Activated T-cell treated with anti-CD3 and anti-CD28 coated beads, Interleukin-2, amount 50 U/mL, for 48 hours (primary cell): ENCODE data around the gene HEATR5B.
"Not testable (repeated sequence)": the region's sequence is repeated elsewhere in the genome, so short reads cannot be mapped to it uniquely, and the experiment has no call there.

Experiments
- DNase-seq, 2 experiments: peaks; one replicate each; pipeline ENCODE4 v3.0.0-alpha.2; 2020

HEATR5B gene

GRCh38 chr2:36976065-36976464, 108.1 kb downstream of the HEATR5B start:
- no peak for DNase-seq

GRCh38 chr2:36975306-36975705, 108.9 kb downstream of the HEATR5B start:
- no peak for DNase-seq

- DNase-seq: no peak
Measured at GRCh38 chr2:36973320-36973719, 110.9 kb downstream of the HEATR5B start.

- DNase-seq: no peak
Measured at GRCh38 chr2:36971990-36972389, 112.2 kb downstream of the HEATR5B start.

- no peak for DNase-seq
Measured at GRCh38 chr2:36967236-36967876, 116.8 kb downstream of the HEATR5B start.

GRCh38 chr2:36966370-36967235, 117.6 kb downstream of the HEATR5B start, which contains the start of gene STRN:
Gene STRN (minus strand): TSS chr2:36966536. CDS start chr2:36966463, 73 bp downstream.
- peak; percentile 97 to 98 for DNase-seq

GRCh38 chr2:36965751-36966369, 118.3 kb downstream of the HEATR5B start:
- DNase-seq: peak; percentile 54

GRCh38 chr2:36965206-36965605, 119.0 kb downstream of the HEATR5B start:
- DNase-seq: no peak

GRCh38 chr2:36964496-36965058, 119.6 kb downstream of the HEATR5B start:
- DNase-seq: no peak

- DNase-seq: no peak
Measured at GRCh38 chr2:36963734-36964133, 120.4 kb downstream of the HEATR5B start.

- no peak for DNase-seq
Measured at GRCh38 chr2:36963106-36963505, 121.1 kb downstream of the HEATR5B start.

- no peak for DNase-seq
Measured at GRCh38 chr2:36960773-36961172, 123.4 kb downstream of the HEATR5B start.

- no peak for DNase-seq
Measured at GRCh38 chr2:36960005-36960675, 124.0 kb downstream of the HEATR5B start.

- DNase-seq: no peak
Measured at GRCh38 chr2:36954977-36955607, 129.1 kb downstream of the HEATR5B start.

GRCh38 chr2:36952748-36953197, 131.4 kb downstream of the HEATR5B start:
- DNase-seq: no peak

- DNase-seq: no peak
Measured at GRCh38 chr2:36951574-36951973, 132.6 kb downstream of the HEATR5B start.

- no peak for DNase-seq
Measured at GRCh38 chr2:36951027-36951518, 133.1 kb downstream of the HEATR5B start.

- no peak for DNase-seq
Measured at GRCh38 chr2:36949845-36950244, 134.3 kb downstream of the HEATR5B start.

GRCh38 chr2:36945240-36945639, 138.9 kb downstream of the HEATR5B start:
- not testable (repeated sequence) for DNase-seq

- DNase-seq: no peak
Measured at GRCh38 chr2:36941867-36942266, 142.3 kb downstream of the HEATR5B start.

- DNase-seq: not testable (repeated sequence)
Measured at GRCh38 chr2:36936526-36936925, 147.6 kb downstream of the HEATR5B start.

GRCh38 chr2:36931688-36932087, 152.5 kb downstream of the HEATR5B start:
- not testable (repeated sequence) for DNase-seq
